HepG2 (cell line): Measurements from ENCODE around the gene CEP20. TPM values are rescaled to one million over a fixed set of nuclear protein-coding genes. Genes with fewer than 3 reads are reported as not detected.

ENCODE experiments used
- ATAC-seq: fragments of 200-7000 bp; cut with Tn5 transposase; 3 replicates; pipeline ENCODE4 v1.9.1; 2020; ENCODE audit warnings: mild to moderate bottlenecking, moderate library complexity
- BruUV-seq: library from RNA; stranded (reverse); fragments of 400-500 nt; replicated peaks from 2 replicates; lab custom pipeline; 2021; lab: Mats Ljungman, UMichigan
- CTCF ChIA-PET: fragments of 300-600 bp; formaldehyde crosslinking; extraction: SDS; loops from one replicate; lab custom pipeline; 2021; ENCODE audit warnings: low total read pairs, inconsistent platforms, low intra/inter-chr PET ratio; lab: Yijun Ruan, JAX
- POLR2A ChIA-PET: fragments of 350-600 bp; sonication (Branson Sonifier 250); formaldehyde crosslinking; loops from one replicate; lab custom pipeline; 2020; ENCODE audit warnings: antibody characterized with exemption, inconsistent platforms; lab: Yijun Ruan, JAX
- DNase-seq: peaks from one replicate; pipeline ENCODE4 v3.0.0-alpha.2; 2015; ENCODE audit warnings: low spot score
- FAIRE-seq: peaks from 3 replicates; lab custom pipeline; 2011; peaks lifted over from hg19 to GRCh38; lab: Jason Lieb, UNC
- H2AFZ ChIP-seq: one replicate; pipeline ENCODE4 v1.6.1; 2011; ENCODE audit warnings: low read length, inconsistent platforms
- H3K27ac ChIP-seq: fragments of 300-600 bp; 3 replicates; pipeline ENCODE4 v1.8.0; 2011; ENCODE audit warnings: mixed run types, mild to moderate bottlenecking, mixed read lengths, low read length, inconsistent platforms; ENCODE audit not compliant: insufficient read depth; ENCODE audit errors: extremely low read length
- H3K27me3 ChIP-seq, 2 experiments: fragments of 200-600 bp in 1 of 2; 2 replicates in 1 of 2; 3 replicates in 1 of 2; pipeline versions ENCODE4 v1.6.0 to v1.8.0; 2011; ENCODE audit warnings: low read length in 2 of 2, mild to moderate bottlenecking in 2 of 2, moderate library complexity in 2 of 2, inconsistent platforms in 1 of 2; ENCODE audit not compliant: insufficient read depth in 2 of 2, control insufficient read depth in 1 of 2
- H3K36me3 ChIP-seq, 2 experiments: fragments of 200-600 bp in 1 of 2; replicated peaks in 1 of 2; 2 replicates in 1 of 2; 3 replicates in 1 of 2; pipeline versions ENCODE4 v1.5.1 to v1.8.0; 2011; ENCODE audit warnings: low read length in 2 of 2, inconsistent platforms in 1 of 2; ENCODE audit not compliant: insufficient read depth in 2 of 2, control insufficient read depth in 1 of 2
- H3K4me1 ChIP-seq: 2 replicates; pipeline ENCODE4 v1.5.1; 2012; ENCODE audit warnings: low read length, inconsistent platforms; ENCODE audit not compliant: insufficient read depth
- H3K4me2 ChIP-seq: 2 replicates; pipeline ENCODE4 v1.6.0; 2011; ENCODE audit warnings: low read depth, low read length, inconsistent platforms
- H3K4me3 ChIP-seq, 3 experiments: fragments of 200-600 bp in 1 of 3; sonication (generic), shearing (Covaris generic) in 1 of 3; replicated peaks in 1 of 3; 2 replicates each; pipeline ENCODE4 v1.5.1; 2011 to 2016; ENCODE audit warnings: low read length in 3 of 3, inconsistent platforms in 2 of 3, low read depth in 2 of 3, mild to moderate bottlenecking in 2 of 3, control low read depth in 1 of 3, mixed read lengths in 1 of 3; ENCODE audit not compliant: insufficient read depth in 1 of 3
- H3K79me2 ChIP-seq: one replicate; pipeline ENCODE4 v1.6.1; 2011; ENCODE audit warnings: low read length, inconsistent platforms; ENCODE audit not compliant: insufficient read depth
- H3K9ac ChIP-seq: 2 replicates; pipeline ENCODE4 v1.6.0; 2011; ENCODE audit warnings: mild to moderate bottlenecking, low read depth, low read length, inconsistent platforms; ENCODE audit not compliant: insufficient read depth
- H3K9me3 ChIP-seq: 2 replicates; pipeline ENCODE4 v1.5.1; 2012; ENCODE audit warnings: mild to moderate bottlenecking, low read length
- H4K20me1 ChIP-seq: 2 replicates; pipeline ENCODE4 v1.6.0; 2011; ENCODE audit warnings: inconsistent platforms, mild to moderate bottlenecking, low read length, moderate library complexity; ENCODE audit not compliant: insufficient read depth
- BHLHE40 ChIP-seq: IDR thresholded peaks from 2 replicates; pipeline ENCODE4 v1.6.1; 2011; ENCODE audit warnings: low read length, improper control_type of control experiment
- CEBPB ChIP-seq: IDR thresholded peaks from 2 replicates; pipeline ENCODE4 v1.6.1; 2011; ENCODE audit warnings: low read depth, low read length, improper control_type of control experiment, borderline replicate concordance
- CEBPG ChIP-seq: IDR thresholded peaks from 2 replicates; pipeline ENCODE4 v1.6.1; 2016
- THAP8 ChIP-seq: sonication (generic); formaldehyde crosslinking; IDR thresholded peaks from 2 replicates; pipeline ENCODE4 v1.5.1; 2020; ENCODE audit warnings: missing genetic modification reagents, mild to moderate bottlenecking, borderline replicate concordance
- ZNF770 ChIP-seq: sonication (generic); formaldehyde crosslinking; IDR thresholded peaks from 2 replicates; pipeline ENCODE4 v1.5.0; 2020; ENCODE audit warnings: mild to moderate bottlenecking, missing genetic modification reagents
- WGBS: methylation state at CpG from one replicate; pipeline ENCODE4 v1.1.6; 2017; ENCODE audit warnings: low lambda C conversion rate; 5-methylcytosine and 5-hydroxymethylcytosine counted together
- in situ Hi-C: cut with HindIII; loops from 2 replicates; pipeline ENCODE4 v1.10.0; 2017; ENCODE audit warnings: low pct_unique_long_range_greater_than_20kb; ENCODE audit not compliant: extremely low pct_ligation_motif_present
- intact Hi-C: fragments of 100-400 bp; cut with micrococcal nuclease; formaldehyde crosslinking; loops from one replicate; pipeline ENCODE4 v1.10.0; 2022; ENCODE audit not compliant: unreplicated experiment
- polyA plus RNA-seq, 8 experiments: library from polyadenylated mRNA; depleted of rRNA in 3 of 8; stranded (reverse) in 7 of 8; unstranded in 1 of 8; fragments of >200 nt; fragmentation: Illumina TruSeq in 4 of 8; extraction: Trizol in 4 of 8; gene quantifications; 2 replicates each; pipeline versions ENCODE4 v1.2.1 to v1.2.3, GENCODE V29; 2011 to 2016; ENCODE audit warnings: low read depth in 4 of 8, missing spikeins in 1 of 8, mixed read lengths in 1 of 8; ENCODE audit not compliant: insufficient read depth in 1 of 8
- total RNA-seq, 5 experiments: library from RNA; depleted of rRNA; stranded (reverse); fragments of >200 nt; fragmentation: Illumina TruSeq; extraction: Trizol; gene quantifications; 2 replicates each; pipeline ENCODE4 v1.2.3, GENCODE V29; 2016; ENCODE audit warnings: low read depth in 1 of 5

CEP20 gene
- total and polyA plus RNA-seq, 2 of the 13 experiments (the other 11 are each of a cell fraction or from before 2014, with no cell fraction given), result 53.0 to 54.1 TPM

GRCh38 chr16:15915555-15916081 lies 27.2 kb upstream of the CEP20 start:
- no peak for FAIRE-seq
- no peaks in the 10 kb centered on the region; a peak in 1 of 5 replicates for H3K27me3 ChIP-seq
- BruUV-seq, result no TSS peak
- no peak for DNase-seq
- ChIA-PET CTCF (no interaction called here), POLR2A (interaction anchor here (1.4 kb wide), 1 partner anchor 27 kb away, joined by 3 read pairs; the partner anchor contains the start of gene CEP20)
- no peaks in the 10 kb centered on the region for H3K79me2 ChIP-seq
- in situ Hi-C loops (no loop called here), intact Hi-C loops (no loop called here)
- H3K27ac ChIP-seq, result no peak overlapping the region
- H3K4me2 ChIP-seq, result no peak overlapping the region
- TF ChIP-seq BHLHE40 (peak; percentile 39; the same call in 1 of the 2 replicates), ZNF770 (peak; percentile 79), CEBPG (CRISPR knock-in tag) (peak; percentile 24; the same call in 1 of the 2 replicates), CEBPB (peak; percentile 83), THAP8 (CRISPR knock-in tag) (no peak)
- no peaks in the 10 kb centered on the region for H3K36me3 ChIP-seq
- no peak overlapping the region for H3K4me3 ChIP-seq
- WGBS, result 35% methylated on average over 5 of the region's 5 CpGs
- ATAC-seq, result no peak
- no peak overlapping the region for H2AFZ ChIP-seq
- H3K9ac ChIP-seq, result no peak overlapping the region
- H3K9me3 ChIP-seq, result no peaks in the 10 kb centered on the region
- peaks cover 17% of the 10 kb centered on the region for H3K4me1 ChIP-seq
- H4K20me1 ChIP-seq, result no peaks in the 10 kb centered on the region
